ENCODE measurements around the gene ST8SIA2.

Gene ST8SIA2

GRCh38 chr15:92506506-92506905, 112.8 kb downstream of the ST8SIA2 start:
- no peak overlapping the region for H3K4me3 ChIP-seq (ENCODE audit: low read depth, low read length)
- DNase-seq (ENCODE audit: low read depth) = no peak
- no peak for TF ChIP-seq CTCF (IDR thresholded peaks at IDR 0.05; ENCODE audit: control insufficient read depth, extremely low read depth, insufficient read depth)

- DNase-seq (ENCODE audit: low read depth) = no peak
- TF ChIP-seq CTCF (IDR thresholded peaks at IDR 0.05; ENCODE audit: control insufficient read depth, extremely low read depth, insufficient read depth) = no peak
- H3K4me3 ChIP-seq (ENCODE audit: low read depth, low read length) = no peak overlapping the region
Observed at GRCh38 chr15:92510163-92510882, 116.6 kb downstream of the ST8SIA2 start.
